ENCODE data around the gene CTNNA3.

Gene CTNNA3

GRCh38 chr10:67506083-67506756 is 189.8 kb downstream of the CTNNA3 start (continued):
- TF ChIP-seq GLIS1 (tag by site-specific recombination; IDR thresholded peaks at IDR 0.05) (no peak), ZNF133 (tag by site-specific recombination; IDR thresholded peaks at IDR 0.05) (no peak), ZNF501 (tag by site-specific recombination; IDR thresholded peaks at IDR 0.05) (no peak), ZNF488 (tag by site-specific recombination; IDR thresholded peaks at IDR 0.05) (no peak), ZNF621 (tag by site-specific recombination; IDR thresholded peaks at IDR 0.05) (no peak), ZNF140 (tag by site-specific recombination; IDR thresholded peaks at IDR 0.05) (no peak), KLF1 (tag by site-specific recombination; IDR thresholded peaks at IDR 0.05) (no peak), ZNF555 (tag by site-specific recombination; conservative IDR thresholded peaks at IDR 0.05) (no peak), ZNF354C (tag by site-specific recombination; IDR thresholded peaks at IDR 0.05; ENCODE audit: borderline replicate concordance, low read depth) (no peak)

- CTCF ChIA-PET, result interaction anchor here (0.9 to 1.1 kb wide), 2 partner anchors 17 to 28 kb away, joined by 3 read pairs; no protein-coding TSS in a partner anchor
Observed at GRCh38 chr10:67492317-67493019, 203.5 kb downstream of the CTNNA3 start.

GRCh38 chr10:67487906-67488619 is 207.9 kb downstream of the CTNNA3 start:
- no peak for TF ChIP-seq KLF10 (tag by site-specific recombination; IDR thresholded peaks at IDR 0.05)
- no peak for TF ChIP-seq ZNF121 (tag by site-specific recombination; IDR thresholded peaks at IDR 0.05)
- no peak for TF ChIP-seq ZNF664 (tag by site-specific recombination; IDR thresholded peaks at IDR 0.05)
- no peak for TF ChIP-seq KLF7 (tag by site-specific recombination; IDR thresholded peaks at IDR 0.05; ENCODE audit: borderline replicate concordance)
- H3K4me1 ChIP-seq (ENCODE audit: control insufficient read depth, insufficient read depth, low read length), result peaks cover 12% of the 10 kb centered on the region
- no peaks in the 10 kb centered on the region for H3K9me3 ChIP-seq (ENCODE audit: control insufficient read depth, insufficient read depth, low read depth, low read length)
- ChIA-PET POLR2A (no interaction called here), CTCF (no interaction called here)
- H3K36me3 ChIP-seq (ENCODE audit: control insufficient read depth in 2 of 2, insufficient read depth in 1 of 2, low read length in 2 of 2), result no peaks in the 10 kb centered on the region
- no peak overlapping the region for H3K27ac ChIP-seq (ENCODE audit: extremely low read depth, low read depth, low read length)
- no peak overlapping the region for H3K4me3 ChIP-seq (ENCODE audit: low read depth, low read length)

More at GRCh38 chr10:67492317-67493019, 203.5 kb downstream of the CTNNA3 start:
- peaks cover 12% of the 10 kb centered on the region for H3K4me1 ChIP-seq (ENCODE audit: control insufficient read depth, insufficient read depth, low read length)
- H3K27ac ChIP-seq (ENCODE audit: extremely low read depth, low read depth, low read length), result no peak overlapping the region
- H3K4me3 ChIP-seq (ENCODE audit: low read depth, low read length), result no peak overlapping the region
- peak; percentile 84; the same call in 1 of the 2 replicates for TF ChIP-seq TCF7L2 (IDR thresholded peaks at IDR 0.05; ENCODE audit: borderline replicate concordance, low read depth, low read length)
- no peak for TF ChIP-seq EGR2 (tag by site-specific recombination; IDR thresholded peaks at IDR 0.05; ENCODE audit: low read depth)
- POLR2A ChIA-PET, result no interaction called here
- H3K9me3 ChIP-seq (ENCODE audit: control insufficient read depth, insufficient read depth, low read depth, low read length), result no peaks in the 10 kb centered on the region
- no peaks in the 10 kb centered on the region for H3K36me3 ChIP-seq (ENCODE audit: control insufficient read depth in 2 of 2, insufficient read depth in 1 of 2, low read length in 2 of 2)

GRCh38 chr10:67487199-67487598 is 208.8 kb downstream of the CTNNA3 start:
- TF ChIP-seq SP7 (tag by site-specific recombination; IDR thresholded peaks at IDR 0.05) (no peak), SETDB1 (IDR thresholded peaks at IDR 0.05; ENCODE audit: insufficient read length, low read length) (no peak), ZNF830 (tag by site-specific recombination; IDR thresholded peaks at IDR 0.05; ENCODE audit: low read depth) (no peak), ZNF214 (tag by site-specific recombination; IDR thresholded peaks at IDR 0.05; ENCODE audit: borderline replicate concordance) (no peak), ZNF114 (tag by site-specific recombination; IDR thresholded peaks at IDR 0.05) (no peak), ZNF529 (tag by site-specific recombination; IDR thresholded peaks at IDR 0.05; ENCODE audit: insufficient replicate concordance) (no peak), KLF16 (tag by site-specific recombination; IDR thresholded peaks at IDR 0.05) (no peak)
- Histone ChIP-seq H3K36me3 (ENCODE audit: control insufficient read depth in 2 of 2, insufficient read depth in 1 of 2, low read length in 2 of 2) (no peaks in the 10 kb centered on the region), H3K4me3 (ENCODE audit: low read depth, low read length) (no peak overlapping the region), H3K4me1 (ENCODE audit: control insufficient read depth, insufficient read depth, low read length) (peaks cover 4% of the 10 kb centered on the region), H3K27ac (ENCODE audit: extremely low read depth, low read depth, low read length) (no peak overlapping the region), H3K9me3 (ENCODE audit: control insufficient read depth, insufficient read depth, low read depth, low read length) (no peaks in the 10 kb centered on the region)
- POLR2A ChIA-PET, result no interaction called here
- CTCF ChIA-PET, result no interaction called here
